Common myeloid progenitor, CD34-positive (primary cell): ENCODE data around the gene DCAF11.

Source experiments
- CTCF ChIA-PET: fragments of 350-600 bp; sonication (Branson Sonifier 250); formaldehyde crosslinking; loops from one replicate; lab custom pipeline; 2021; ENCODE audit warnings: antibody characterized with exemption; lab: Charles Lee
- POLR2A ChIA-PET: fragments of 350-600 bp; sonication (Branson Sonifier 250); formaldehyde crosslinking; loops from one replicate; lab custom pipeline; 2021; ENCODE audit warnings: antibody characterized with exemption; lab: Charles Lee
- DNase-seq, 3 donors: peaks; one replicate each; pipeline versions ENCODE4 v3.0.0 to v3.0.0-alpha.2; 2013
- H3K27ac ChIP-seq, 2 experiments: 1 replicate in 1 of 2; 2 replicates in 1 of 2; pipeline ENCODE4 v1.7.0; 2013; ENCODE audit warnings: inconsistent platforms in 2 of 2, low read length in 2 of 2, mild to moderate bottlenecking in 2 of 2, low read depth in 1 of 2, moderate library complexity in 1 of 2; ENCODE audit not compliant: severe bottlenecking in 2 of 2, insufficient read depth in 1 of 2, poor library complexity in 1 of 2
- H3K27me3 ChIP-seq, 5 experiments: replicated peaks in 2 of 5; 1 replicate in 3 of 5; 2 replicates in 2 of 5; pipeline versions ENCODE4 v1.6.1 to v1.7.0; 2013; ENCODE audit warnings: low read length in 4 of 5, mild to moderate bottlenecking in 2 of 5, moderate library complexity in 2 of 5, inconsistent platforms in 1 of 5; ENCODE audit not compliant: insufficient read depth in 5 of 5, control insufficient read depth in 4 of 5
- H3K36me3 ChIP-seq, 4 experiments: 1 replicate in 2 of 4; 2 replicates in 2 of 4; pipeline versions ENCODE4 v1.6.1 to v1.7.0; 2013; ENCODE audit warnings: low read length in 3 of 4, control low read depth in 1 of 4, mild to moderate bottlenecking in 1 of 4; ENCODE audit not compliant: control insufficient read depth in 4 of 4, insufficient read depth in 4 of 4
- H3K4me1 ChIP-seq, 4 experiments: 1 replicate in 3 of 4; 2 replicates in 1 of 4; pipeline versions ENCODE4 v1.6.1 to v1.7.1; 2013; ENCODE audit warnings: low read length in 3 of 4, mild to moderate bottlenecking in 3 of 4, control low read depth in 1 of 4, inconsistent platforms in 1 of 4, moderate library complexity in 1 of 4; ENCODE audit not compliant: control insufficient read depth in 4 of 4, insufficient read depth in 4 of 4; ENCODE audit errors: control extremely low read depth in 1 of 4
- H3K4me3 ChIP-seq, 7 experiments: 1 replicate in 4 of 7; 2 replicates in 3 of 7; pipeline versions ENCODE4 v1.5.1 to v1.7.0; 2013; ENCODE audit warnings: mild to moderate bottlenecking in 7 of 7, low read length in 6 of 7, moderate library complexity in 6 of 7, inconsistent platforms in 2 of 7, low read depth in 2 of 7, control low read depth in 1 of 7; ENCODE audit not compliant: insufficient read depth in 4 of 7, control insufficient read depth in 1 of 7; ENCODE audit errors: extremely low read depth in 1 of 7
- H3K9me3 ChIP-seq, 5 experiments: 1 replicate in 4 of 5; 2 replicates in 1 of 5; pipeline versions ENCODE4 v1.6.1 to v1.7.1; 2013; ENCODE audit warnings: low read length in 4 of 5, mild to moderate bottlenecking in 2 of 5, inconsistent platforms in 1 of 5, low read depth in 1 of 5, moderate library complexity in 1 of 5; ENCODE audit not compliant: control insufficient read depth in 4 of 5, insufficient read depth in 2 of 5; ENCODE audit errors: control extremely low read depth in 1 of 5
- WGBS: methylation state at CpG from one replicate; pipeline ENCODE4 v1.1.5; 2013; ENCODE audit not compliant: insufficient coverage; 5-methylcytosine and 5-hydroxymethylcytosine counted together

The DCAF11 gene

GRCh38 chr14:24162093-24162492 is 47.5 kb downstream of the DCAF11 start:
- ChIA-PET POLR2A (interaction anchor here (0.6 to 2.8 kb wide), 7 partner anchors 9 to 35 kb away, joined by 3 to 16 read pairs (median 7); partner anchors contain the start of genes EMC9, PSME1, PSME2 and REC8), CTCF (interaction anchor here (0.6 to 5.6 kb wide), 18 partner anchors 11 to 833 kb away, joined by 3 to 112 read pairs (median 4); partner anchors contain the start of genes CIDEB, DCAF11, EMC9 and LTB4R2)
- H3K4me3 ChIP-seq, result peak overlapping the region in 6 of 7 experiments; percentile 71 to 92 (median 86)
- H3K36me3 ChIP-seq, result peaks cover 25 to 76% (median 54%) of the 10 kb centered on the region in 4 experiments
- 83% methylated on average over 4 of the region's 8 CpGs for WGBS
- H3K4me1 ChIP-seq, result peaks cover 10 to 32% (median 19%) of the 10 kb centered on the region in 4 experiments
- no peaks in the 10 kb centered on the region for H3K9me3 ChIP-seq
- DNase-seq, result no peak
- peak overlapping the region; percentile 94 to 96 for H3K27ac ChIP-seq
- H3K27me3 ChIP-seq, result no peaks in the 10 kb centered on the region

GRCh38 chr14:24164518-24164991 is 50.0 kb downstream of the DCAF11 start:
- Histone ChIP-seq H3K27me3 (no peaks in the 10 kb centered on the region), H3K36me3 (peaks cover 20 to 69% (median 50%) of the 10 kb centered on the region in 4 experiments), H3K4me3 (no peak overlapping the region), H3K4me1 (peaks cover 10 to 38% (median 22%) of the 10 kb centered on the region in 4 experiments), H3K9me3 (no peaks in the 10 kb centered on the region), H3K27ac (no peak overlapping the region)
- no peak for DNase-seq
- CTCF ChIA-PET, result interaction anchor here (0.8 to 1.5 kb wide), 6 partner anchors 9 to 58 kb away, joined by 3 to 6 read pairs (median 3); partner anchors contain the start of genes IPO4 and MDP1
- POLR2A ChIA-PET, result interaction anchor here (0.6 to 1.0 kb wide), 3 partner anchors 9 to 51 kb away, joined by 3 to 4 read pairs (median 3); no protein-coding TSS in a partner anchor
- WGBS, result 98% methylated on average over 14 of the region's 14 CpGs

GRCh38 chr14:24165785-24166184 is 51.2 kb downstream of the DCAF11 start:
- POLR2A ChIA-PET, result no interaction called here
- peaks cover 10 to 30% (median 18%) of the 10 kb centered on the region in 4 experiments for H3K4me1 ChIP-seq
- WGBS, result 96% methylated on average over 5 of the region's 5 CpGs
- no peak for DNase-seq
- no peaks in the 10 kb centered on the region for H3K9me3 ChIP-seq
- CTCF ChIA-PET, result interaction anchor here (1.3 kb wide), 1 partner anchor 59 kb away, joined by 3 read pairs; no protein-coding TSS in a partner anchor
- H3K36me3 ChIP-seq, result peaks cover 17 to 61% (median 44%) of the 10 kb centered on the region in 4 experiments
- no peak overlapping the region for H3K4me3 ChIP-seq
- no peaks in the 10 kb centered on the region for H3K27me3 ChIP-seq
- peak overlapping the region in 1 of 2 experiments; percentile 25 for H3K27ac ChIP-seq

GRCh38 chr14:24167469-24168114 is 53.0 kb downstream of the DCAF11 start:
- POLR2A ChIA-PET, result interaction anchor here (0.6 kb wide), 2 partner anchors 14 to 54 kb away, joined by 3 read pairs; no protein-coding TSS in a partner anchor
- no peak overlapping the region for H3K4me3 ChIP-seq
- 76% methylated on average over 3 of the region's 3 CpGs for WGBS
- no peak overlapping the region for H3K27ac ChIP-seq
- CTCF ChIA-PET, result no interaction called here
- H3K4me1 ChIP-seq, result peaks cover 4 to 23% (median 11%) of the 10 kb centered on the region in 4 experiments
- H3K36me3 ChIP-seq, result peaks cover 17 to 57% (median 43%) of the 10 kb centered on the region in 4 experiments
- no peaks in the 10 kb centered on the region for H3K9me3 ChIP-seq
- peak in 2 of 3 donors; percentile 34 to 55 for DNase-seq
- H3K27me3 ChIP-seq, result no peaks in the 10 kb centered on the region

DNA sequence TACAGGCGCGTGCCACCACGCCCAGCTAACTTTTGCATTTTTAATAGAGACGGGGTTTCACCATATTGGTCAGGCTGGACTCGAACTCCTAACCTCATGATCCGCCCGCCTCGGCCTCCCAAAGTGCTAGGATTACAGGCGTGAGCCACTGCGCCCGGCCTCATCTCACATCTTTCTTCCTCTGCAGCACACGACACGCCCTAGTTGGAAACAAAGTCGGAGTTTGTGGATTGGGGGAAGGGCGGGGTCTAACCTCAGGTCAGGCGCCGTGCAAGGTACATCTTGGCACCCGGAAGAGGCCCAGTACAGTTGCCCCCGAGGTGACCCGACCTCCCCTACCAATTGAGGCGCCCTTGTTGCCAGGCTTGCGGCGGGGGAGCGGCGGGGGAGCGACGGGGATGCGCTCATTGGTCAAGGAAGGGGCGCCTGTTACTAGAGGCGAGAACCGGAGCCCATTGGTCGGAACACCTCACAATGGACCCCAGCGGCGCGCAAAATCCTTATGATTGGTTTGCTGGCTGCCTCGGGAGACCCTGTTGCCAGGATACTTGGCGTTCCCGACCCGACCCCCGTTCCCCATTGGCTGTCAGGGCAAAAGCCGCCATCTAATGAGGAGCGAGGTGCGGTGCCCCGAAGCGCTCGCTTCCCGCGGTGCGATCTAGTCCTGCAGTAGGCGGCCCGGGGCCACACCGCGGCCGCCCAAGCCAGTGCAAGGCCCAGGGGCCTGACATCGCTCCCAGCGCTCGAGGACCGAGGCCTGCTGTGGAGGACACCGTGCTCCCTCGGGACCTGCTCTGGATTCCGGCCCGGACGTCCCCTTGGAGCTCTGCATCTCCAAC is 57.1 kb downstream of the DCAF11 start, which contains the start of gene REC8:
REC8 (plus strand) TSS at position 659 of the 839 bp plus-strand sequence. CDS start 473 bp downstream, outside the sequence.
- peak within 1 kb of the TSS; percentile 20 to 95 (median 81) for H3K4me3 ChIP-seq
- H3K27ac ChIP-seq, result peak within 1 kb of the TSS in 1 of 2 experiments; percentile 66
- H3K36me3 ChIP-seq, result peaks cover 2 to 43% (median 14%) of the 10 kb centered on the region in 4 experiments
- ChIA-PET CTCF (interaction anchor here (1.0 to 4.9 kb wide), 4 partner anchors 9 to 15 kb away, joined by 3 to 19 read pairs (median 6); partner anchors contain the start of genes IPO4 and IRF9), POLR2A (interaction anchor here (1.0 to 2.8 kb wide), 2 partner anchors 10 to 24 kb away, joined by 3 to 15 read pairs; partner anchors contain the start of genes IRF9 and TM9SF1)
- H3K9me3 ChIP-seq, result no peaks in the 10 kb centered on the region
- H3K4me1 ChIP-seq, result peaks cover 2 to 27% (median 12%) of the 10 kb centered on the region in 4 experiments
- peak; percentile 97 to 99 (median 99) for DNase-seq
- no peaks in the 10 kb centered on the region for H3K27me3 ChIP-seq
- 8% methylated on average over 53 of the region's 63 CpGs for WGBS

GRCh38 chr14:24172261-24172860 is 57.8 kb downstream of the DCAF11 start:
- Histone ChIP-seq H3K27ac (peak overlapping the region in 1 of 2 experiments; percentile 66), H3K27me3 (no peaks in the 10 kb centered on the region), H3K4me1 (peaks cover 2 to 22% (median 11%) of the 10 kb centered on the region in 4 experiments), H3K9me3 (no peaks in the 10 kb centered on the region), H3K4me3 (peak overlapping the region; percentile 20 to 95 (median 81)), H3K36me3 (peaks cover 2 to 45% (median 16%) of the 10 kb centered on the region in 4 experiments)
- CTCF ChIA-PET, result interaction anchor here (1.0 to 4.9 kb wide), 4 partner anchors 9 to 58 kb away, joined by 3 to 19 read pairs (median 6); partner anchors contain the start of genes DCAF11, IPO4, IRF9 and NRL
- peak in 1 of 3 donors; percentile 35 for DNase-seq
- POLR2A ChIA-PET, result interaction anchor here (1.0 to 2.8 kb wide), 2 partner anchors 11 to 23 kb away, joined by 3 to 15 read pairs; partner anchors contain the start of genes IRF9 and TM9SF1
- 6% methylated on average over 12 of the region's 30 CpGs for WGBS
